Iris pigment epithelial cell (primary cell): ENCODE results near the gene SKAP1.
"Not testable (repeated sequence)": the region's sequence is repeated elsewhere in the genome, so short reads cannot be mapped to it uniquely, and the experiment has no call there.

ENCODE experiments used
- DNase-seq: peaks from one replicate; pipeline ENCODE4 v3.0.0-alpha.2; 2011; ENCODE audit warnings: low read depth

The SKAP1 gene

DNA sequence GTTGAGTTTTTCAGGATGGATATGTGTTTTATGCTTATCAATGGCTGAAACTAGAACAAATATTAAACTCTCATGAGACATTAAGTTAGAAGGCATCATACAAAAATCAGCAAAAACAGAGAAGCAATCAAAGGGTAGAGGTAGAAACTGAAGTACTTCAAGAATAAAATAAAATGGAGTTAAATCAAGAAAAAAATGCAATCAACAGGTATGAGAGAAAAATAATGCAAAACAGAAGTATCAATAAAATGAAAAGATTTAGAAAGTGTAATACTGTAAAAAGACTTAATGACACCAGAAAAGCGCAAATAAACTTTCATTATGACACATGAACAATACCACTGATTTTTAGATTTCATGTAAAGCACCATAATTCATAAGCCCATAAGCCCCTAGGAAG is 112.3 kb downstream of the SKAP1 start:
- DNase-seq = no peak

DNA sequence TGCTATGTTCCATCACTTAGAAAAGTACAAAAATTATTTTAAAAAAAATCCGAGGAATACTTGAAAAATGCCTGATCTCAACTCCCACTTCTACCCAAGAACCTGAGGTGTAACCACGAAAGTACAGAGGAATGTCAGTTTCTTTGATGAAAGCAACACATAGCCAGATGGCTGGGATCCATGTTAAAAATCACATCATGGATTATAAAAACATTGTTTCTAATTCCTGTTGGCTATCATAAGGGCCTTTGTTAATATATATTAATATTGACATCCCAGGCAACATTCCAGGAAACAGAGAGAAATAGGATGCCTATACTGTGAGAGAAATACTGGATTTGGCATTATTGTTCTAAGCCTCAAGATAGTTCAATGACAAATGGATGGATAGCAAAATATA is 115.3 kb downstream of the SKAP1 start:
- DNase-seq = no peak

DNA sequence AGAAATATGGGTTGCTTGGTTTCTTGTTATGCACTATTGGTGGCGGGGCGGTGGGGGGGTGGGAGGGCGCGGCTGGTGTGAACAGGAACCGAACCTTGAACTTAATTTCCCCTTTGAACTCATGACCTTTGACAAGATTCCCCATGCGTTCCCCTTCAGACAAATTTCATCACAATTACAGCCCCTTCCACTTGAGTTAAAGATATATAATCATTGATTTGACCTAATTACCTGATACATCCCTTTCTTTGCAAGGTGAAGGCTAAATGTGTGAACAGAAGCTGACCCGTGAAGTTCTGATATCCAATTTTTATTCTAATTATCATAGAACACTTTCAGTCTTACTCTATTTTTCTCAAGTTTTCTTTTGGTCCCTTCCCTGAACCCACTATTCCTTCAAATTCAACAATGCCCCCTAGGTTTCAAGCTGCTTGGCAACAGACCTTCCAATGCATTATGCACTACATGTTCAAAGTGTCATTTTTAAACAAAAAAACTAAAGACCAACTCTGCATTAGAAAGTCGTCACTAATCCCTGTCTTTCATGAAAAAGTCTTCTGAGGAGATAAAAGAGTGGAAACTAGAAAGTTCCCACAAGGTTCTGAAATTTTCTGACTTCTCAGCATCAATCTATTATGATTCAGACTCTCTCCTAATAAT is 116.8 kb downstream of the SKAP1 start:
- DNase-seq = no peak

DNA sequence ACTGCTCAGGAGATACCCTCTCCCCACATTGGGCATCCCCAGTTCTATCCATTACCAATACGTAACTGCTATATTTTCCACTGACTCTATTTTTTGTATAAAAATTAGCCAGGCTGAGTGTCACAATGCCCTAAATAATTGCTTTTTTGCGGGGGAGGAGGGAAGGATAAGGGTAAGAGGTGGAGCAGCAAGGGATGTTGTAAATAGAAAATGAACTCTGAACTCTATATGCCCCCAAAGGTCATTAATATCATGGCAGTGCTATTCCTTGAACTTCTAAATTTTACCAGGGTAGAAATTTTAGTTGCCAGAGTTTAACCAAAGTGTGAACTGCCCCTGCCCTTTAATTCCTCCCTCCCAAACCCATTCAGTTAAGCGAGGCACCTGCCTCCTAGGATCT is 118.7 kb downstream of the SKAP1 start:
- no peak for DNase-seq

DNA sequence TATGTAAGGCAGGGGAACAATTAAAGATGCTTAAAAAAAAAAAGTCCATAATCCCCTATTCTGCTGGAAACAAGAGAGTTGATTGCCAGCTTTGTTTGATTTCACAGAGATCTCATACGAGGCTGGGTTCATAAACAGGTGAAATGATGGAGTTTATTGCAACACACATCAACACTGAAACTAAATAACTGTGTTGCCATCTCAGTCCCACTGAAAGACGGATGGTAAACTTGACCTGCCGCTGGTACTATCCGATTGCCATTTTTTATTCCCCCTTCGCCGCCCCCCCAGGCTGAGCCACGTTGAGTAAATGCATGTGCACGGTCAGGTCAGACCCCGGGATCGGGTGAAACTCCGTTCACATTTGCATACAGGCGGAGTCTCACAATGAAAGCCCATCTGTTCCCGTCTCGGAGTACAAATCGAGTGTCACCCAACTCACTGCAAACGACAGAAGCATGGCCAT is 119.2 kb downstream of the SKAP1 start:
- no peak for DNase-seq

DNA sequence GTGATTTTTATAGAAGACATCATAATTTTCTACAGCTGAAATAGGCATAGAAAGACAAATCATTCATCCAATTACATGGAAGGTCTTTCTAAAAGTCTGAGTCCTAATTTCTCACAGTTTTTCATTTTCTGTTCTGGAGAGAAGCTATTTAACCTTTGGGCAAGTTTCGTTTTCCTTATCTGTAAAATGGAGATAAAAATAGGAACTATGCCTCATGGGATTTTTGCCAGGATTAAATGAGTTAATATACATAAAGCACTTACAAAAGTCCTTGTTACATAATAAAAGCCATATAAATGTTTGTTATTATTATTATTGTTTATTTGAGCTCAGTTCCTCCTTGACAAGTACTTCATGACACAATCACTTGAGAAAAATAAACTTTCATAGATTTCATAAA is 121.4 kb downstream of the SKAP1 start:
- no peak for DNase-seq

DNA sequence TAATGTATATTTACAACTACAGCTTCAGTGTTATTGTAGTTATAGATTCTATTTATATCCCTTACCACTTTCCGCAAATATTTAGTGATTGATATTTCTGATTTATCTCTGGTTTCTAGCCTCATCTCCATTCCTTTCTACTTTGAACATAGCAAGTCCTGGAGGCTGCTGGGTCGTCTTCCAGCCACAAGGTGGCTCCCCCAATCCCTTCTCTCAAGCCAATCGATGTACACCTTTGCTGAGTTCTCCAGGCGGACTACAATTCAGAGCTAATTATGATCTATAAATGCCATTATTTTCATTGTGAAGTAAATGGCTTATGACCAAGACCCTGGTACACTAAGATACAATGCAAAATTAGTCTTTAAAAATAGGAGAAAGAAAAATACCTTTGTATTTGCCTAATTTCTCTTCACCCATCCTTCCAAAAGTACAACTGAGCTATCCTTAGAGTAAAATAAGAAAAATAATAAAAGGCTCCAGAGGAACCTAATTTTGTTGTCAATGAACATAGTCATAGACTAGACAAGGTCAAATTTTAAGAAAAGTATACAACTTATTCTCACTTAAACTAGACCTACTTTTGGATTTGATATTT is 122.1 kb downstream of the SKAP1 start:
- DNase-seq = peak; percentile 67

DNA sequence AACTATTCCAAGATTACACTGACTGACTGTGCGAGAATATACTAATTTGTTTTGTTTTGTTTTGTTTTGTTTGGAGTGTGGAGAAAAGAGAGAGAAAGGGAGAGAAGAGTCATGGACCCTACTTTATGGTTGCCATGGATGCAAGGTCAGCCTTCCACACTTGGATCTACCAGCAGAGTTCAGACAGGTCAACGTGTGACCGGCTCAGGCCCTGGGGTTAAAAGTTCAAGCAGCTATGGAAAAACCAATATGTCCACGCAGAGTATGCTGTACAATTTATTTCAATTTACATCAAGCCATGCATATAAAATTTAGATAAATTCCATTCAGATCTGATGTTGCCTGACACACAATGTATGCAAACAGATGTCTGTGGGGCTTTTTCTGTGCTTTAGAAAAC is 122.8 kb downstream of the SKAP1 start:
- DNase-seq = no peak

DNA sequence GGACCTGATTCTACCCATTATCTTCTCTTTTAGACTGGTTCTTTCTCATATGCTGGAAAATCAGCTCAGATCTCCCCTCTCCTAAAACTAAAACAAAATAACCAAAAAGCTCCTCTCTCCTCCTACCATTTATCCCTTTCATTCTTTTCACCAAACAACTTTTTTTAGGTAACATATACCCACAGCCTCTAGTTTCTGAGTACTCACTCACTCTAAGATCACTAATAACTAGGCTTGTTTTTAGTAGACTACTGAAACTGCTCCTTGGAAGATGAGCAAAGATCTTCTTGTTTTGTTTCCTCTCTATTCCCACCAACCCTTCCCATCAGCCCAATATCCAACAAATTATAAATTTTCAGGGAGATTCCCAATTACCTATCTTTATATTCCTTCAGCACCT is 129.0 kb downstream of the SKAP1 start:
- DNase-seq = no peak

DNA sequence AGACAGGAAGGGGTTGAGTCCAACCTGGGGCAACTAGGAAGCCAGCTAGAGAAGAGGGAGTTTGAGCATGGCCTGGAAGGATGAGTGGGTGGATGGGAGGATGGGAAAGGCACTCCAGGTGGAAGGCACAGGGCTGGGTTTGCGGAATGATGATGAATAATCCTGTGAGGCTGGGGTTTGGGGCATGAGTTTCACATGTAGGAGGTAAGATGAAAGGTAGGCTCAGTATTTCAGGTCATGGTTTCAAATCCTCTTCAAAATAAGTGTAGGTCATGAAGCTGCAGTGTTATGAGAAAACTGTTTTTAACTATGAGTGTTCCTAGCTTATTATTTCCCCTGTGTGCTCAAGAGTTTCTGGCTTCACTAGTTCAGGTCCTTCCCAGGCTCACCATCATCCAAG is 130.3 kb downstream of the SKAP1 start:
- DNase-seq = no peak

DNA sequence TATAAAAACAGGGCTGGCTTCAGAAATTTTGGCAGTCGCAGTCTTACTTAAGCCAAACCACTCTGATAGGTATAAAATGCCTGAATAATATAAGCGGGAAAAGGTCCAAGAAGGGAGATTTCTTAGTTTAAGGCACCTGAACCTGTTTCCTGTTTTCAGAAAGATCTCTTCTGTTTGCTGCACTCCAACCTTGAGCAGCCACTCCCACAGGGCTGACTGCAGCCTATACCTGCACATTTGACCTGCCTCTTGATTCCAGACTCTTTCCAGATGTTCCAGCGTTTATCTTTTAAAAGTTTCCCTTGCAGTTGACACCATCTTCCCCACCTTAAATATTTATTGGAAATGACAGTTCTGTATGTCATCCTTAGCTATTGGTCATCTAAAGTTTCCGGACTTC is 132.2 kb downstream of the SKAP1 start:
- no peak for DNase-seq

DNA sequence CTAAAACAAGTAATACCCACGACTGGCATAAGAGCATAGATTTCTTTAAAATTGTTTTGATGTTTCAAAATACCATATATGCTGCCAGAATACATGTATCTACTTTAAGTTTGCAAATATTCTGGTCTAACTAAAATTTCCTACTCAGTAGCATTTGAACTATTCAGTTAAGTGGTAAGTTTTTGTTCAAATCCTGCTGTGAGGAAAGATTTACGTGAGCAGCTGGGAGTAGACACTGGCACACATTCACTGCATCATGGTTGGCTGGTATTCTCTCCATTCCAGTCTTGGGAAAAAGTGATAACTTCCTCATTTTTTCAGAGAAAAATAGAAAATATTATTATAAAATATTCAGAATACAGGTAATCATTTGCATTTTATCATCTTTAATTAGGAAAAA is 133.6 kb downstream of the SKAP1 start:
- DNase-seq = no peak

DNA sequence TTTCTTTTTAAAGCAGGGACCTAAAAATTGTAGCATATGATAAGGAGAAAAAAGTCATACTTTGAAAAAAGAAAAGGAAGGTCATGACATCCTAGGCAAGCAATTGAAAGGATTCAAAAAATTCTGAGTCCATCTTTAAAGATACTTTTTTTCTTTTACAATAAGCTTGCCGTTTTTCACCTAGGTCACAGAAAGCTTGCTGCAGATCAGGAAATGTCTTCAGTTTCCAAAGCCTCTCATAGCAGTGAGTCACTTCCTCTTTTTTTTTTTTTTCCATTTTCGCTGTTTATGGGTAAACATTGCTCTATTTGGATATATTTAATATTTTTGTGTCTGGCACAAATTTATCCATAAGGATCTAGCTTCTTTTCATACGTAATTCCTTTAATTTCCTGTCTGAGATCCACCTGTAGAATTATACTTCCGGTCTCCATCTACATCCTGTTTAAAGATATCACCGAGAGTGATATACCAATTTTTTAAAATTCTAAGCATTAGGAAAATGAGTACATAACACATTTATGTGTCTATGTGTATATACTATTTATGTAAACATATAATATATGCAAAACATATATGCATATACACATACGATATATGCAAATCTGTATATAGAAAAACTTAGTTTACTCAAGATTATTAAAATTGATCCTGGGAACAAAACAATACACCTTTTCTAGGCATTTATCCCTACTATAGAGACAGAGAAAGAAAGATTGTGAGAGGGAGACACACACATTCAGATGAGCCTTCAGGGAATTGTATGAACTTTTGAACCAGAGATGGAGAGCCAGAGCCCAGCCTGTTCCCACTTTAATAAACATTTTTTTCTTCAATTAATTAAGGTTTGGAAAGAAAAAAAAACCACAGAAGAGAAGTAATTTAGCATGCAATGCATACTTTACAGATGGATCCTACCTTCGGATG is 134.4 kb downstream of the SKAP1 start:
- peak; percentile 61 for DNase-seq

DNA sequence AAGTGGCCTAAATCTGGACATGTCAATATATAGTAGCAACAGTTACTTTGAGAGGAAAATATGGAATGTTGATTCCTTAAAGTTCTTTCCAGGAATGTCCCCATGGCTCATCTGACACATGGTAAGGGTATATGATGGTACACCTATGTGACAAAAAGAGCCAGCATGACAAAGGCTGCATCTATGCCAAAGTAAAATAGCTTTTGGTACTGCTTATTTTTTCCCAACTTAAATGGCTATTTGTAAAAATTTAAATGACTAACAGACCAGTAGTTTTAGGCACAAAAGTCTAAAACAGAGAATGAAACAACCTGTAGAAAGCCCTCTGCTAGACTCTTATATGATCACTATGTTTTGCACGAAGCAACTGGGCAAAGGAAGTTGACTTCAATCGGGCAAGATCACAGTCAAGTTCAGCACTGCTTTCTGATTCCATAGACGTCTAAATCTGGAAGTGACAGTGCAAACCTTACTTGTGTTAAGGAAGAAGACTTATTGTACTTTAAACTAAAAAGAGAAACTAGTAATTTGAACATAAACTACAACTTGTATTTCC is 135.1 kb downstream of the SKAP1 start:
- peak; percentile 8 for DNase-seq

DNA sequence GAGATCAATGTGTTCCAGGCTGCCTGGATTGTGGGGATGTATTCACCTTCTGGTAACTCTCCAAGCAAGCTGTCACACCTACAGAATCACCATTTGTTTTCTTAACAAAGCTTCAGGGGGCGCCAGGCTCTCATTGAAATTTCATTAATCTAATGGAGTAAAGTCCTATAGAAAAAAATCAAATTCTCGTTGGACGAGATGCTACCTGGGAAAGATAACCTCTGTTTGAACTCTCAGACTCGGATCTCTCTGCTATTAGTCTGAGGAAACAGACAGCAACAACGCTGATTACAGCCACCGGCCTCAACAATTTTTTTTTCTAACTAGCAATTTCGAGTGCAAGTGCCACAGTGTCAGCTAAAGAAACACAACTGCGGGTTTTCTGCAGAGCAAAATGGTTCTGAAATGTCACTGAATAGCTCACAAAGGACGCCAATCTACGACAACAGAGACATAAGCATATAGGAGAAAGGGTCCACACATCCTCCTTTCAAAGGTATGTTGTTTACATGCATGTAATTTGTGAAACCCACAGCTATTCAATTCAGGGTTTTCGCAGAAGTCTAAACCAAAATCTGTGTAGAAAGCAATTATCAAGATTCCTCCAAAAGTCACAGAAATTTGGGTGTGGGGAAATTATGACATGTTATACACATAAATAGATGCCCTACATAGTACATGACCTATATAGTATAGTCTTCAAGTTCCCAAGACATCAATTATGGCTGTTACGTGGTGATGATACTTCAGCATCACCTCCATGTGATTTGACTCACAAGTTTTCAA is 135.8 kb downstream of the SKAP1 start:
- no peak for DNase-seq

DNA sequence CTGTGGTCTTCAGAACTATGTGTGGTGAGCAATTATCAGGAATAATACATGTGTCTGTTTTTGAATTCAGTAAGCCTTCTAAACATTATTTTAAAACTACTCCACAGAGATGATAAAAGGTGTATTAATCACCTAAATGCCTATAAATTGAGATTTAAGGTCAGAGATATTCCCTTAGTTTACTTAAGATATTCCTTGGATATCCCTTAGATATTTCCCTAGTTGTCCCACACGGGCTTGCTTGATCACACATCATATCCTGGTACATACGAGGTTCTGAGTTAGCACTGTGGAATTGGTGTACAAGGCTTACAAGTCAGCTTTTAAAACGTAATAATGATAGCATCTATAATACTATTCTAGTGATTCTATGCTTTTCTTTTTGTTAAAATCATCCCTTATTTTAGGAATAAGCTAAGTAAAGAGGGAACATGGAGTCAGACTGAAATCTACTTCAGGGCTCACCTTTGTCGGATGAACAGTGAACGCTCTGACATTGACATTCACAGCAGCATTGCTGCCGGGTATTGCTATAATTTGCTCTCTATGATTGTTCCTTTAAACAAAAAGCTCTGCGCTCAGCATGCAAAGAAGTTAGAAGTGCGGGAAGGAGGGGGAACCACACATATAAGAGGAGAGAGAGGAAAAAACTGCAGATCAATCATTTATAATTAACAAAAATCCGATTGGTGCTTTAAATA is 136.5 kb downstream of the SKAP1 start:
- DNase-seq = peak; percentile 34

DNA sequence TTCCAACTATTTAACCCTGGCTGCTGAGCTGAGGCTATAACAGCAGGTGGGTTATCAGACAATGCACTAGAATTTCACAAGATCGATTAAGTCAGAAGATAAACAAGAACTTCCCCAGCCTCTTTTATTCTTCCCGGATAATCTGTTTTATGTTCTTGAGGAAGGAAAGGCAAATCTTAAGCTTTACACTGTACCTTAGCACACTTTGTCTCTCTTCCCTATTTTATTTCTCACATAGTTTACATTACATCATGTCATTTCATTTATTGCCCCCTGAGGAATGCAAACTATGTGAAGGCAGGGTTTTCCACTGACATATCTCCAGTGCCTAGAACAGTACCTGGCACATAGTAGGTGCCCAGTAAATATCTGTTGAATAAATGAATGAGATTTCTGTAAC is 139.6 kb downstream of the SKAP1 start:
- DNase-seq = no peak

DNA sequence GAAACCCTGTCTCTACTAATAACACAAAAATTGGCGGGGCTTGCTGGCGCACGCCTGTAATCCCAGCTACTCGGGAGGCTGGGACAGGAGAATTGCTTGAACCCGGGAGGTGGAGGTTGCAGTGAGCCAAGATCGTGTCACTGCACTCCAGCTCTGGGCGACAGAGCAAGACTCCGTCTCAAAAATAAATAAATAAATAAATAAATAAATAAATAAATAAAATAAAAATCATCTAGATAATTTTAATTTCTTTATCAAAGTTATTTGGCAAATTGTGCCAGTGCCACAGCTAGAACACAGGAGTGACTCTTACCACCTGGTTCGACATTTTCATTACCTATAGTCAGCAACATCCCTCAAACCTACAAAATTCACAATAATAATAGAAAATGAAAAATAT is 143.1 kb downstream of the SKAP1 start:
- not testable (repeated sequence) for DNase-seq

DNA sequence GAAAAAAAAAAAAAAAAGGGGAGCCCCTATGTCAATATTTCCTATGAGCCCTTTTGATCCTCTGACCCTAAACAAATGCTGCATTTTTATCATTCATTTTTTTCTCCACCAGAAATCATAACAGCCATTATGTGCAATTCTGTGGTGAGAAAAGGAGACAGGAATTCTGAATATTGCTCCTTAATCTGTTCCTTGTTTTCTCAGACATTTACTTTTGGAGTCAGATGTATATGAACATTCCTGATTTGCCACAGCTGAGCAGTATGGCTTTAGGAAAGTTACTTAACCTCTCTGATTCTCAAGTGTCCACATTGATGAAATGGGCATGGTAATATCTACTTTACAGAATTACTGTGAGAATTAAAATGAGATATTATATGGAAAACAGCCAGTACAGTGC is 144.4 kb downstream of the SKAP1 start:
- no peak for DNase-seq

DNA sequence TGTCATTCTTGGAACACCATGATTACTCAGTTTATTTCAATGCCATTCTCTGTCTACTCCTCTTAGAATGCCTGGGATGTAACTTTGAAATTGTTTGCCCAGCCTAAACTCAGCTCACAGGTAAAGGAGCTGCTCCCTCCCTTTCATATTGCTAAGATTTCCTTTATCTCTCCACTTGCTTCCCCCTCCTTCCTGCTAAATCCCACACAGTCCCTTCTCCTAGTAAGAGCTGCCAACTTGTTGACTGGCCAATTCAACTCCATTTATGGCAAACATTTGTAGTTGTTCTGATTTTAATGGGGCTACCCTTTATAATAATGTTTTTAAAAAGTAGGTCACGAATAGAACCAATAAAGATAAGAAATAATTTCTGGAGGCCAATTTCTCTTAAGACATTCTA is 146.1 kb downstream of the SKAP1 start:
- no peak for DNase-seq

DNA sequence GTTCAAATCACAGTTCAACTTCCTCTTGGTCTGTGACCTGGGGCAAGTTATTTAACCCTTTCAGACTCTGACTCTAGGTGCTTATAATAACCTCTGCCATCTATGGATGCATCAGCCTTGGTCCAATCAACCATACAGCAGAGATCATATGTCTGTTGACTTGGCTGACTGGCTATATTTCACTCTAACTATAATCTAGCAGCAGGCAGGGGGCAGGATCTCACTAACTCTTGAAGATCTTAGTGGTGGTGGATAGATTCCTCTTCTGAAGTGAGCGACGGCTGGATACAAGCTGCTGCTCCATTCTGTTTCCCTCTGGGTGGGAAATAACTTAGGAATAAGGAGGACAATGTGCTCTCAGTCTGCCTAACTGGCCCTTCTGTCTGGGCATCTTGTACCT is 146.6 kb downstream of the SKAP1 start:
- DNase-seq = no peak
